PC-3 (cell line): Measurements from ENCODE around the gene MXD1.

Experiments
- CTCF ChIP-seq: fragments of 300-600 bp; sonication (generic); conservative IDR thresholded peaks from 2 replicates; pipeline ENCODE4 v1.5.1; 2017; ENCODE audit warnings: antibody characterized with exemption, low read depth, mild to moderate bottlenecking, low read length
- EZH2 ChIP-seq: fragments of 300-600 bp; sonication (generic); IDR thresholded peaks from one replicate; pipeline ENCODE4 v1.6.1; 2017; ENCODE audit warnings: antibody characterized with exemption, mild to moderate bottlenecking, low read length; ENCODE audit not compliant: unreplicated experiment

DNA sequence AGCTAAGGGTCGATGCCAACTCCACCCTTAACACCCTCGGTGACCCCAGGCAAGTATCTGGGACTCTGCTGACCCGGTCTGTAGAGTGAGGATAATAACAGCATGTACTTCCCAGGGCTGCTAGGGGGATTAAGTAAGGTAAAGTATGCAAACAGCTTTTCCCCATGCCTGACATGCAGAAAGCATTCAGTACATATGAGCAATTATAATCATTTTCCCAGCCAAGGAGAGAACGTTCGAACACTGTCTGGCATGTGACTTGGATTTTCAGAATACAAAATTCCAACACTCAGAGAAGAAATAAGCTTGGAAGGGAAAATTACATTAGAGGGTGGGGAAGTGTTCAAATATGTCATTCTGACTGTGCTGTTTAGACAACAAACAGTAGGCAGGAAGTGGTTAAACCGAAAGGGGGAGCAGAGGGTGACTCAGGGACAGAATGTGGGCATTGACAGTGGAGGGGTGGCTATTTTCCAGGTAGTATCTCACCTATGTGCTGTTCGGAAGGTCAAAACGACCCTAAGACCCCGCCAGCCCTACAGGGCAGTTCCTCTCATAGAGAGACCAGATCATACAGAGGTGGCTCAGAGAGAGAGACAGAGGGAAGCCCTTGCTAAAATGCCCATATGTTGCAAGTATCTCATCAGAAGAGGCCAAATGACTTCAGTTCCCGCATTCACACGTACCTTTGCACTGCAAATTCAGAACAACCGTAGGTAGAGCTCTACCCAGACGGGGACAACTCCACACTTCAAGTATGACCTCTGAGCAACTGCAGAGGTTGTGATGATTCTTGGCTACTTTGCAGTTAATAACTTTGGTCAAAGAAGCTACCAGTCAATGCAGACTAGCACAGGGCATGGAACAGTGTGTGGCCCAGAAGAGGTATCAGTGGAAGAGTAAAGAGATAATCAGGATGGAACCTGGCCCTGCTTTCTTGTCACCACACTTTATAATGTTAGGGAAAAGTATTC, 31.7 kb downstream of the MXD1 start:
- TF ChIP-seq CTCF (no peak), EZH2 (no peak)
